Measurements from ENCODE around the gene ATP6V0D1.

GRCh38 chr16:67393788-67394154 is 87.2 kb downstream of the ATP6V0D1 start:
- TF ChIP-seq ZBTB7A (IDR thresholded peaks at IDR 0.05; ENCODE audit: low read depth): no peak
- TF ChIP-seq REST (IDR thresholded peaks at IDR 0.05; ENCODE audit: low read depth): no peak
- no peak for TF ChIP-seq TAF1 (IDR thresholded peaks at IDR 0.05; ENCODE audit: low read depth)
- no peak for TF ChIP-seq TCF12 (IDR thresholded peaks at IDR 0.05; ENCODE audit: low read depth)
